ENCODE results near the gene SLC22A7.

GRCh38 chr6:43335469-43335868 lies 37.4 kb downstream of the SLC22A7 start:
- TF ChIP-seq POLR2A (IDR thresholded peaks at IDR 0.05; ENCODE audit: low read depth, low read length) (no peak), POLR2AphosphoS5 (IDR thresholded peaks at IDR 0.05; ENCODE audit: low read depth, low read length) (no peak), TAF1 (IDR thresholded peaks at IDR 0.05; ENCODE audit: borderline replicate concordance, low read depth, low read length) (no peak)
